ENCODE results near the gene FAM81A.

Gene FAM81A

DNA sequence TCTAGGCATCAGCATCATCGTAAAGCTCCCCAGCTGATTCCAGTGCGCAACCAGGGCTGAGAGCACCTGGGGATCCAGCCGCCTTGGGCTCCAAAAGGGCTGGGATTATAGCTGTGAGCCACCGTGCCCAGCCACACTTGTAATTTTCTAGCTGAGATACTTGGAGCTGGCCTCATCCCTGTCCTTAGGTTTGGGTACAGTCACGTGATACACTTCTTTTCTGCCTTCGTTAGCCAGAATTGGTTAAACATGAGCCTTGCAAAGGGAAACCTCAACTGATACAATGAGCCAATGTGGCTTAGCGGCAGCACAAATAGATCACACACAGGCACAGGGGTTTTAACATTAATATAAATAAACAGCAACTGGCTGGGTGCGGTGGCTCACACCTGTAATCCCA, 103.8 kb downstream of the FAM81A start:
- no peaks in the 10 kb centered on the region for H3K4me1 ChIP-seq (ENCODE audit: control insufficient read depth, insufficient read depth, low read length)
- H3K9me3 ChIP-seq (ENCODE audit: control insufficient read depth in 2 of 2, low read length in 2 of 2), result no peaks in the 10 kb centered on the region
- peaks cover 0 to 2% of the 10 kb centered on the region in 2 donors for H3K27me3 ChIP-seq (ENCODE audit: control insufficient read depth in 1 of 2, insufficient read depth in 2 of 2, low read length in 2 of 2)
- no peak overlapping the region for H3K9ac ChIP-seq (ENCODE audit: low read length in 2 of 2)
- no peak overlapping the region for H3K4me3 ChIP-seq (ENCODE audit: low read length in 2 of 2)
- no peaks in the 10 kb centered on the region for H3K36me3 ChIP-seq (ENCODE audit: control insufficient read depth in 2 of 2, insufficient read depth in 2 of 2, low read length in 2 of 2)
- H3K27ac ChIP-seq (ENCODE audit: low read length), result no peak overlapping the region

- Histone ChIP-seq H3K9me3 (ENCODE audit: control insufficient read depth in 2 of 2, low read length in 2 of 2) (no peaks in the 10 kb centered on the region), H3K27me3 (ENCODE audit: control insufficient read depth in 1 of 2, insufficient read depth in 2 of 2, low read length in 2 of 2) (peaks cover 0 to 2% of the 10 kb centered on the region in 2 donors), H3K9ac (ENCODE audit: low read length in 2 of 2) (no peak overlapping the region), H3K4me3 (ENCODE audit: low read length in 2 of 2) (no peak overlapping the region), H3K4me1 (ENCODE audit: control insufficient read depth, insufficient read depth, low read length) (no peaks in the 10 kb centered on the region), H3K27ac (ENCODE audit: low read length) (no peak overlapping the region), H3K36me3 (ENCODE audit: control insufficient read depth in 2 of 2, insufficient read depth in 2 of 2, low read length in 2 of 2) (no peaks in the 10 kb centered on the region)
Observed at GRCh38 chr15:59543721-59544547, 105.9 kb downstream of the FAM81A start.

DNA sequence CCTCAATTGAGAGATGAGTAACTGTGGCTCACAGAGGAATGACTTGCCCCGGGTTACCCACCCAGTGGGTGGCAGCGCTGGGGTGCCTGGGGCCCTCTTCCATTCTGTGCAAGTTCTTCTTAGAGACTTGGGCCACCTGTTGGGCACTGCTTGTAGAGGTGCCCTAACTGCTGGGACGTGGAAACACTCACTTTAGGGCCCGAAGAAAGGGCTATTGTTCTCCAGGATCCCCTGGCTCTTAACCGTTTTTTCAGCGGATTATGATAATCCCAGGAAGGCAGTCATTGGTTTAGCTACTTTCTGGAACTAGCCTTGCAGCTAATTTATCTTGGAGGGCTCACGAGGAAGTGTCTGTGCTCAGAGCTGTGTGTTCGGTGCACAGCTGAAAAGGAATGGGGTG, 107.6 kb downstream of the FAM81A start:
- H3K9ac ChIP-seq (ENCODE audit: low read length in 2 of 2), result no peak overlapping the region
- H3K36me3 ChIP-seq (ENCODE audit: control insufficient read depth in 2 of 2, insufficient read depth in 2 of 2, low read length in 2 of 2), result no peaks in the 10 kb centered on the region
- H3K27me3 ChIP-seq (ENCODE audit: control insufficient read depth in 1 of 2, insufficient read depth in 2 of 2, low read length in 2 of 2), result peaks cover 0 to 2% of the 10 kb centered on the region in 2 donors
- no peaks in the 10 kb centered on the region for H3K9me3 ChIP-seq (ENCODE audit: control insufficient read depth in 2 of 2, low read length in 2 of 2)
- H3K4me1 ChIP-seq (ENCODE audit: control insufficient read depth, insufficient read depth, low read length), result no peaks in the 10 kb centered on the region
- H3K4me3 ChIP-seq (ENCODE audit: low read length in 2 of 2), result no peak overlapping the region
- no peak overlapping the region for H3K27ac ChIP-seq (ENCODE audit: low read length)

DNA sequence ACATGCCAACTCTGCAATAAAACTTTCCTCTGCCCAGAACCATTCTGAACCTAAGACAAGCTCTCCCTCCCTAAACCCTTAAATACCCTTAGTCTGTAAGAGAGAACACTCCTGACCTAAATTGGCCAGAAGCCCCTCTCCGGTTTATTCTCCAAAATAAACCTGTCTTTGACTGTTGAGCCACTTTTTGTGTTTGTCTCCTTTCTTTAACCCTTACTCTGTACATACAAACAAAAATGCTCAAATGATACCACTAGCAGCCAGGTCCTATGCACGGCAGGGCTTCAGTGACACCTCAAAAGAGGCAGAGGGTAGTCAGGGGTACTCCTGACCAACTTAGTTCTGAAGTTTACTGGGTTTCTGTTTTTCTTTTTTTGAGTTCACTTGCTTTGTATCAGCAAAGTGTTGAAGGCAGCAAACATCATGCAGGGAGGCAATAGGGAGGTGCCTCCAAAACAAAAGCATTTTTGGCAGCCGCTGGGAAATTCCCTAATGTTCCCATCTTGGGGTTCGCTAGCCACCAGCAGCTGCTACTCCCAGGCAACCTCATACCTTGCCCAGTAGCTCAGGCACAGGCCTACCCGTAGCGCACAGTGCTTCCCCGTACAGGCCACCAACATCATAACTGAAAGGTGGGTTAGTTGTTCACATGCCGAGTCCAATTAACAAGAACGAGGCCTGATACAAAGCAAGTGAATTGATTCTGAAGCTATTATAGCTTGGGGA, 110.7 kb downstream of the FAM81A start:
- no peak overlapping the region for H3K4me3 ChIP-seq (ENCODE audit: low read length in 2 of 2)
- H3K9ac ChIP-seq (ENCODE audit: low read length in 2 of 2), result no peak overlapping the region
- H3K27ac ChIP-seq (ENCODE audit: low read length), result no peak overlapping the region
- H3K27me3 ChIP-seq (ENCODE audit: control insufficient read depth in 1 of 2, insufficient read depth in 2 of 2, low read length in 2 of 2), result no peaks in the 10 kb centered on the region
- no peaks in the 10 kb centered on the region for H3K4me1 ChIP-seq (ENCODE audit: control insufficient read depth, insufficient read depth, low read length)
- no peaks in the 10 kb centered on the region for H3K36me3 ChIP-seq (ENCODE audit: control insufficient read depth in 2 of 2, insufficient read depth in 2 of 2, low read length in 2 of 2)
- no peaks in the 10 kb centered on the region for H3K9me3 ChIP-seq (ENCODE audit: control insufficient read depth in 2 of 2, low read length in 2 of 2)

- H3K36me3 ChIP-seq (ENCODE audit: control insufficient read depth in 2 of 2, insufficient read depth in 2 of 2, low read length in 2 of 2), result no peaks in the 10 kb centered on the region
- no peak overlapping the region for H3K4me3 ChIP-seq (ENCODE audit: low read length in 2 of 2)
- no peak overlapping the region for H3K9ac ChIP-seq (ENCODE audit: low read length in 2 of 2)
- no peaks in the 10 kb centered on the region for H3K4me1 ChIP-seq (ENCODE audit: control insufficient read depth, insufficient read depth, low read length)
- H3K27ac ChIP-seq (ENCODE audit: low read length), result no peak overlapping the region
- H3K9me3 ChIP-seq (ENCODE audit: control insufficient read depth in 2 of 2, low read length in 2 of 2), result no peaks in the 10 kb centered on the region
- no peaks in the 10 kb centered on the region for H3K27me3 ChIP-seq (ENCODE audit: control insufficient read depth in 1 of 2, insufficient read depth in 2 of 2, low read length in 2 of 2)
Observed at GRCh38 chr15:59549301-59550185, 111.6 kb downstream of the FAM81A start.

DNA sequence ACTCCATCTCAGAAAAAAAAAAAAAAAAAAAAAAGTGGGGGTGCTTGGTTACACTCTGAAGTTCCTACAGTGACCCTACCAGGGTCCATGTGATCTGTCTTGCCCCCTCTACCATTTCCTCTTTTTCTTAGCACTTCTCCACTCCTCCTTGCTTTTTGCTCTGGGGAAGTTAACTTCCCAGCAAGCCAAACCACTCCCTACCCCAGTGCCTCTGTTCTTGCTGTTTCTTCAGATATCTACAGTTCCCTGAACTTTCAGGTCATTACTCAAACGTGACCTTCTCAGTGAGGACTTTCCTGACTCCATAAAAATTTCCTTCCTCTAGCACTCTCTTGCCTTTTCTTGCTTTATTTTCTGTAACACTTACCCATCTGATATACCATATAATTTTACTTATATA, 112.5 kb downstream of the FAM81A start:
- H3K9me3 ChIP-seq (ENCODE audit: control insufficient read depth in 2 of 2, low read length in 2 of 2), result no peaks in the 10 kb centered on the region
- no peaks in the 10 kb centered on the region for H3K36me3 ChIP-seq (ENCODE audit: control insufficient read depth in 2 of 2, insufficient read depth in 2 of 2, low read length in 2 of 2)
- no peak overlapping the region for H3K4me3 ChIP-seq (ENCODE audit: low read length in 2 of 2)
- no peaks in the 10 kb centered on the region for H3K27me3 ChIP-seq (ENCODE audit: control insufficient read depth in 1 of 2, insufficient read depth in 2 of 2, low read length in 2 of 2)
- no peaks in the 10 kb centered on the region for H3K4me1 ChIP-seq (ENCODE audit: control insufficient read depth, insufficient read depth, low read length)
- no peak overlapping the region for H3K27ac ChIP-seq (ENCODE audit: low read length)
- no peak overlapping the region for H3K9ac ChIP-seq (ENCODE audit: low read length in 2 of 2)

- Histone ChIP-seq H3K9ac (ENCODE audit: low read length in 2 of 2) (no peak overlapping the region), H3K9me3 (ENCODE audit: control insufficient read depth in 2 of 2, low read length in 2 of 2) (no peaks in the 10 kb centered on the region), H3K36me3 (ENCODE audit: control insufficient read depth in 2 of 2, insufficient read depth in 2 of 2, low read length in 2 of 2) (no peaks in the 10 kb centered on the region), H3K4me3 (ENCODE audit: low read length in 2 of 2) (no peak overlapping the region), H3K27me3 (ENCODE audit: control insufficient read depth in 1 of 2, insufficient read depth in 2 of 2, low read length in 2 of 2) (no peaks in the 10 kb centered on the region), H3K27ac (ENCODE audit: low read length) (no peak overlapping the region), H3K4me1 (ENCODE audit: control insufficient read depth, insufficient read depth, low read length) (no peaks in the 10 kb centered on the region)
Observed at GRCh38 chr15:59550956-59551355, 113.0 kb downstream of the FAM81A start.

DNA sequence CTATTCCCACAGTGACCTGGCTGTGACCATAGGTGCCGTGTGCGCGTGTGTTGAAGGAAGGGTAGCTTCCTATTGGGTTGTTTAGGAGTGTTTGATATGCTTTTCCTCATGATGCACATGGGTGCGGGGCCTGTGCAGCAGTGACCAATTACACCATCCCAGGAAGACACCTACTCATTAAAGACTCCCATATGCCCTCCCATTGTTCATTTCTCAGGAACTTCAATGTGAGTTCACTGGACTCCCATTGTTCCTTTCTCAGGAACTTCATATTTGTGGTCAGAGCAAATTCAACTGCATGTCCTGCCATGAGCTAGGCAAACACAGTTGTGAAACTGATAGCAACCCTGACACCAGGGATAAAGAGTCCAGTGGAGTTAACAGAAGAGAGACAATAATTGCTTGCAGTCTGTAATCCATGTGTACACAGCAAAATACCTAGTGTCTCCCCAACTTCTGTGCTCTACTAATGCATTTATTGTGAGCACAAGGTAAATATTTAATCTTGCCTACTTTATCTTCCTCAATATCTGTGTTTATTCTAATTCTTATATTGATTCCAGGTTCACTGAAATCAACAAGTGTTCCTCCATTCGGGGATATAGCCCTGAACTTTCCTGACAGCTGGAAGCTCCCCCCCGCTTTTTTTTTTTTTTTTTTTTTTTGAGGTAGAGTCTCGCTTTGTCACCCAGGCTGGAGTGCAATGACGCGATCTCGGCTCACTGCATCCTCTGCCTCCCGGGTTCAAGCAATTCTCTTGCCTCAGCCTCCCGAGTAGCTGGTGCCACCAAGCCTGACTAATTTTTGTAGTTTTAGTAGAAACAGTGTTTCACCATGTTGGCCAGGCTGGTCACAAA, 116.1 kb downstream of the FAM81A start:
- H3K4me3 ChIP-seq (ENCODE audit: low read length in 2 of 2), result no peak overlapping the region
- no peaks in the 10 kb centered on the region for H3K4me1 ChIP-seq (ENCODE audit: control insufficient read depth, insufficient read depth, low read length)
- H3K27ac ChIP-seq (ENCODE audit: low read length), result no peak overlapping the region
- H3K9me3 ChIP-seq (ENCODE audit: control insufficient read depth in 2 of 2, low read length in 2 of 2), result no peaks in the 10 kb centered on the region
- H3K36me3 ChIP-seq (ENCODE audit: control insufficient read depth in 2 of 2, insufficient read depth in 2 of 2, low read length in 2 of 2), result no peaks in the 10 kb centered on the region
- H3K27me3 ChIP-seq (ENCODE audit: control insufficient read depth in 1 of 2, insufficient read depth in 2 of 2, low read length in 2 of 2), result no peaks in the 10 kb centered on the region
- no peak overlapping the region for H3K9ac ChIP-seq (ENCODE audit: low read length in 2 of 2)

- Histone ChIP-seq H3K4me3 (ENCODE audit: low read length in 2 of 2) (no peak overlapping the region), H3K9ac (ENCODE audit: low read length in 2 of 2) (no peak overlapping the region), H3K27me3 (ENCODE audit: control insufficient read depth in 1 of 2, insufficient read depth in 2 of 2, low read length in 2 of 2) (no peaks in the 10 kb centered on the region), H3K27ac (ENCODE audit: low read length) (no peak overlapping the region), H3K36me3 (ENCODE audit: control insufficient read depth in 2 of 2, insufficient read depth in 2 of 2, low read length in 2 of 2) (no peaks in the 10 kb centered on the region), H3K4me1 (ENCODE audit: control insufficient read depth, insufficient read depth, low read length) (no peaks in the 10 kb centered on the region), H3K9me3 (ENCODE audit: control insufficient read depth in 2 of 2, low read length in 2 of 2) (no peaks in the 10 kb centered on the region)
Observed at GRCh38 chr15:59555696-59556095, 117.7 kb downstream of the FAM81A start.

DNA sequence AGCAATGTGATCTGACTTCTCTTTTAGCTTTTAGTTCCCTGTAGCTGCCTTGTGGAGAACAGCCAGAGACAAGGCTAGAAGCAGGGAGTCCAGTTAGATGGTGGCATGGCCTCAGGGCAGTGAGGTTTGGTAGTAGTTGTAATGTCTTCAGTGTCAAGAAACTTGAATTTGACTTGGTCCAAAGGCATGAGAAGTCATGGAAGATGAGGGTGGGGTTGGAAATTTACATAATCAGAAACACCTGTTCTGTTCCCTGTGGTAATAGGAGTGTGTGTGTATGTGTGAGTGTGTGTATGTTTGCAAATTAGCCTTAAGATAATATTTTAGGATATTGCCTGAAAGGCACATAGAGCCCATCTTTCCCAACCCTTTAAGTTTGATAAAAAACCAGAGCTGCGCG, 118.4 kb downstream of the FAM81A start:
- Histone ChIP-seq H3K4me1 (ENCODE audit: control insufficient read depth, insufficient read depth, low read length) (no peaks in the 10 kb centered on the region), H3K27ac (ENCODE audit: low read length) (no peak overlapping the region), H3K27me3 (ENCODE audit: control insufficient read depth in 1 of 2, insufficient read depth in 2 of 2, low read length in 2 of 2) (no peaks in the 10 kb centered on the region), H3K4me3 (ENCODE audit: low read length in 2 of 2) (no peak overlapping the region), H3K9me3 (ENCODE audit: control insufficient read depth in 2 of 2, low read length in 2 of 2) (no peaks in the 10 kb centered on the region), H3K9ac (ENCODE audit: low read length in 2 of 2) (no peak overlapping the region), H3K36me3 (ENCODE audit: control insufficient read depth in 2 of 2, insufficient read depth in 2 of 2, low read length in 2 of 2) (no peaks in the 10 kb centered on the region)
